ENCODE data around the gene CRADD. TPM values are rescaled to one million over a fixed set of nuclear protein-coding genes. Genes with fewer than 3 reads are reported as not detected.
"Not testable (repeated sequence)": the region's sequence is repeated elsewhere in the genome, so short reads cannot be mapped to it uniquely, and the experiment has no call there.

The CRADD gene
- total RNA-seq, 1 donor from 2014 or later = 30.3 TPM

- DNase-seq (ENCODE audit: low spot score) = no peak
Measured at GRCh38 chr12:93706824-93707223, 29.6 kb downstream of the CRADD start.

- no peak for DNase-seq (ENCODE audit: low spot score)
Measured at GRCh38 chr12:93707836-93708235, 30.7 kb downstream of the CRADD start.

DNA sequence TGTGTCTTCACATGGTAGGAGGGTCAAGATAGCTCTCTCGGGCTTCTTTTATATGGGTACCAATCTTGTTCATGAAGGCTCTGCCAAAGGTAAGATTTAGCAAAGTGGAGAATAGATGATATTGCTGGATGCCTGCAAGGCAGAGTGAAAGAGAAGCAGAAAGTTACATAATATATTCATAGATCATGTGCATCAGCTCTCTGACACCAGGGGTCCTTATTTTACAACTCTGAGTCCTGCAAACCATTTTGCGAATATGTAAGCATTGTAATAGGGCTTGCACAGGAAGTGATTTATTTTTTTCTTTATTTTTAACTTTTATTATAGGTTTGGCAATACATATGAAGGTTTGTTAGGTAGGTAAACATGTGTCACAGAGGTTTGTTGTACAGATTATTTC is 31.8 kb downstream of the CRADD start:
- no peak for DNase-seq (ENCODE audit: low spot score)

DNA sequence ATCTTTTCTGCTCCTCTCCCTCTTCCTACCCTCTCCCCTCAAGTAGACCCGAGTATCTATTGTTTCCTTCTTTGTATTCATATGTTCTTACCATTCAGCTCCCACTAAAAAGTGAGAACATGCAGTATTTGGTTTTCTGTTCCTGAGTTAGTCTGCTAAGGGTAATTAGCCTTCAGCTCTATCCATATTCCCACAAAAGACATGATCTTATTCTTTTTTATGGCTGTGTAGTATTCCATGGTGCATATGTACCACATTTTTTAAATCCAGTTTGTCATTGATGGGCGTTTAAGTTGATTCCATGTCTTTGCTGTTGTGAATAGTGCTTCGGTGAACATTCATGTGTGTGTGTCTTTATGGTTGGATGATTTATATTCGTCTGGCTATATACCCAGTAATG is 32.2 kb downstream of the CRADD start:
- no peak for DNase-seq (ENCODE audit: low spot score)

GRCh38 chr12:93710574-93710926 is 33.4 kb downstream of the CRADD start:
- DNase-seq (ENCODE audit: low spot score) = no peak

DNA sequence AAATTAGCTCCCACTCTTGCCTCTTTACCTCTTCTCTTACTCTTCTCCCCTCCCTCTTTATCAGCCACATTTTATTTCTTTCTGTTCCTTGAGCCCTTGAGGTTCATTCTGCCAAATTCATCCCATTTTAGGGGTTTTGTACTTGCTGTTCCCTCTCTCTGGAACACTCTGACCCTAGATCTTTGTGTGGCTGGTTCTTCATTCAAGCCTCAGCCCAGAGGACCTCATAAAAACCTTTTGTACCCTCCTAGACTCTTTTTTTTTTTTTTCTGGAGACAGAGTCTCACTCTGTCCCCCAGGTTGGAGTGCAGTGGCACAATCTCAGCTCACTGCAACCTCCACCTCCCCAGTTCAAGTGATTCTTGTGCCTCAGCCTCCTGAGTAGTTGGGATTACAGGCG is 34.3 kb downstream of the CRADD start:
- DNase-seq (ENCODE audit: low spot score) = not testable (repeated sequence)

GRCh38 chr12:93712200-93712599 is 35.0 kb downstream of the CRADD start:
- no peak for DNase-seq (ENCODE audit: low spot score)

- no peak for DNase-seq (ENCODE audit: low spot score)
Measured at GRCh38 chr12:93713060-93713459, 35.9 kb downstream of the CRADD start.

DNA sequence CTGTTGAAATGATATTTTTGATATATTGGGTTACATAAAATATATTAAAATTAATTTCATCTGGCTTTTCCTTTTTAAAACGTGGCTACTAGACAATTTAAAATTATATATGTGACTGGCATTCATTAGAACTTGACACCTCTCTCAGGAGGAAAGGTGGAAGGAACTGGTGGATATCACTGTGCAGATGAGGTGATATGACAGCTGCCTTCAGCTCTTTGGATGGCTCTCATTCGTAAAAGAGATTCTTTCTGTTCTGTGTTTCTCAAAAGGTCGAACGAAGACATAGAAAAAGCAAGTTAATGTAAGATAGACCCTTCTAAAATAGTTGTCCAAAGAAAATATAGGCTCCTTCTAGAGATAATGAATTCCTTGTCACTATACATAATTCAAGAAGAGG is 36.6 kb downstream of the CRADD start:
- no peak for DNase-seq (ENCODE audit: low spot score)

DNA sequence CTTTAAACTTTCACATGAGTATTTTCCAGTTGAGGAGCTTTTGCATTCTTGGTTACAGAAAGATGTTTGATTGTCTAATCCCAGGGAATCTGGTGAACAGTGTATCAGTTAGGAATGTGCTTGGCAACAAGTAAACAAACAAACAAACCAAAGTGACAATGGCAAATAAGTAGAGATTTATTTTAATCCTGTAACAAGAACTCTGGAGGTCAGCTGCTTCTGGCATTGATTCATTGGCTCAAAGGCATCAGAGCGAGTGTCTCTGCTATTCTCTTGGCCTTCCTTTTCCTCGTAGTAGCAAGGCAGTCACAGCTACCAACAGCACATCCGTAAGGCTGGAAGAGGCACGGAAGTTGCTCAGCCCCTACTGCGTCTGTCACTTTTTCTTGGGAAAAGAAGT is 37.2 kb downstream of the CRADD start:
- no peak for DNase-seq (ENCODE audit: low spot score)

GRCh38 chr12:93719710-93720109 is 42.5 kb downstream of the CRADD start:
- DNase-seq (ENCODE audit: low spot score) = no peak

DNA sequence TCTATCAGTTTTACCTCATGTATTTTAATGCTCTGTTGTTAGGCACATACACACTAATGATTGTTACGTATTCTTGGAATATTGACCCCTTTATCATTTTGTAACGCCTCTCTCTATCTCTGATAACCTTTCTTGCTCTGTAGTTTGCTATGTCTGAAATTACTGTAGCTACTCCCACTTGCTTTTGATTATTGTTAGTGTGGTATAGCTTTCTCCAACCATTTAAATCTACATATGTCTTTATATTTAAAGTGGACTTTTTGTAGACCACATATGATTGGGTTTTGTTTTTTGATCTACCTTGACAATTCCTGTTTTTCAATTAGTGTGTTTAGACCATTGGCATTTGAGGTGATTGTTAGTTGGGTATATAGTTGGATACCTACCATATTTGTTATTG is 43.4 kb downstream of the CRADD start:
- no peak for DNase-seq (ENCODE audit: low spot score)

DNA sequence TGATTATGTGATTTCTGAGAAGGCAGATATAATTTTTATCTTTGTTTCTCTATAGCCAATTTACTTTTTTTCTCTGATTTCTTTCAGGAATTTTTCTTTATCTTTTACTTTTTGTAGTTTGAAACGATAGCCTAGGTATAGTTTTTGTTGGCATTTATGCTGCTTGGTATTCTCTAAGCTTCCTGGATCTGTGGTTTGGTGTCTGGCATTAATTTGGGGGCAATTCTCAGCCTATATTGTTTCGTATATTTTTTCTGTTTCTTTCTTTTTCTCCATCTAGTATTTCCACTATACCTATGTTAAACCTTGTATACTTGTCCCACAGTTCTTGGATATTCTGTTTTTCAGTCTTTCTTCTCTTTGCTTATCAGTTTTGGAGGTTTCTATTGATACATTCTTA is 45.0 kb downstream of the CRADD start:
- no peak for DNase-seq (ENCODE audit: low spot score)

DNA sequence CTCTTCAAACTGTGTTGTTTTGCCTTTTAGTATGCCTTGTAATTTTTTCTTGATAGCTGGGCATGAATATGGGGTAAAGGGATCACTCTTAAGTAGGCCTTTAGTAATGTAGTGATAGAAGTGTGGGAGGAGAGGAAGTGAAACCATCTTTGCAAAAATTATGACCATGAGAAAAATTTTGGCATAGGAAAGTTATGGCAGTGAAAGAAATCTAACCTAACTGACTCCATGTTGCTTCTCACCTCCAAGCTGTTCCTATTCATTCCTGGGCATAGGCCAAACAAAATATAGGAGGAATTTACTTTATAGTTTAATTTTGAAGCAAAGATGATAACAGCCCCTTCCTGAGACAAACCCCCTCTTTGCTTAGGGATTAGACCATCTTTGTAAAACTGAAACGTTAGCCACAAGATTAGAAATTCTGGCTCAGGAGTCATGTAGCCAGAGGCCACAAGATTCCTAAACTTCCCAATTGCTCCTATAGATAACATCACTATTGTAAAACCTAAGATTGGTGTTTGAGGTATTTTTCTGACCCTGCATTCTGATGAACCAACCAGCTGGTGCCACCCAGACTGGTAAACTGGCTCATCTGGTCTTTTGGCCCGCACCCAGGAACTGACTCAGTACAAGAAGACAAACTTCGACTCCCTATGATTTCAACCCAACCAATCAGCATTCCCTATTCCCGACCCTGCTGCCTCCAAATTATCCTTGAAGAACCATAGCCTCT is 45.8 kb downstream of the CRADD start:
- DNase-seq (ENCODE audit: low spot score) = no peak

- no peak for DNase-seq (ENCODE audit: low spot score)
Measured at GRCh38 chr12:93723568-93723930, 46.4 kb downstream of the CRADD start.

DNA sequence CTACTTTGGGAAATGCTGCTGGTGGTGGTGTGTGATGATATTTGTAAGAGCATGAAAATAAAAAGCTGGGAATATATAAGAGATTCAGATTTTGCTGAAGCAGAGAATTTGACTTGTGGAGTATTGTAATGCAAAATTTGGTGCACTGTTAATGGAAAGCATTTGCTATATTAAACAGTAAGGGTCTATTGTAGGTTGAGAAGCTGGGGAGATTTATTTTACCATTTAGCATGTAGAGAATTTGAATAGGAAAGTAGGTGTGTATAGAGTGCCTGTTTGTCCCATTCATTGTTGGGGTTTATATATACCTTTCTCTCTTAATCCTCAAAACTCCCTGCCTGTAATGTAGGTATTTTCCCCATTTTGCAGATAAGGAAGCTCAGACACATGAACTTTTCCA is 48.4 kb downstream of the CRADD start:
- no peak for DNase-seq (ENCODE audit: low spot score)

GRCh38 chr12:93727195-93727811 is 50.1 kb downstream of the CRADD start:
- no peak for DNase-seq (ENCODE audit: low spot score)

DNA sequence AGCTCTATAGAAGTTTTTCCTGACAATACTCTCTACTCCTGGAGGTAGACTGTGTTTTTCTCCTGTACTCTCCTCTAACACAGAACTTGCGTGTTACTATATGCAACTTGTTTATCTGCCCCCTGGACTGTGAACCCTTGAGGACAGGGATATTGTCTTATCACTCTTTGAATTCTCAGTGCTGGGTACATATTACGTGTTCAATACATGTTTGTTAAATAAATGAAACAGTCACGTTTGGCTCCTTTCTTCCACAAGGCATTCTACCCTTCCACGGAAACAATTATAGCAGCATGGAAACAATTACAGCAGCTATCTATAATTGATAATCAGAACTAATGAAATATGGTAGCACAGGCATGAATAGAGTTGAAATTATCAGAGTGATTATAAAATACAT is 50.7 kb downstream of the CRADD start:
- DNase-seq (ENCODE audit: low spot score) = no peak

GRCh38 chr12:93729934-93730333 is 52.8 kb downstream of the CRADD start:
- no peak for DNase-seq (ENCODE audit: low spot score)

- DNase-seq (ENCODE audit: low spot score) = no peak
Measured at GRCh38 chr12:93733358-93733757, 56.2 kb downstream of the CRADD start.

- no peak for DNase-seq (ENCODE audit: low spot score)
Measured at GRCh38 chr12:93733928-93734327, 56.8 kb downstream of the CRADD start.

- DNase-seq (ENCODE audit: low spot score) = no peak
Measured at GRCh38 chr12:93734784-93735183, 57.6 kb downstream of the CRADD start.

DNA sequence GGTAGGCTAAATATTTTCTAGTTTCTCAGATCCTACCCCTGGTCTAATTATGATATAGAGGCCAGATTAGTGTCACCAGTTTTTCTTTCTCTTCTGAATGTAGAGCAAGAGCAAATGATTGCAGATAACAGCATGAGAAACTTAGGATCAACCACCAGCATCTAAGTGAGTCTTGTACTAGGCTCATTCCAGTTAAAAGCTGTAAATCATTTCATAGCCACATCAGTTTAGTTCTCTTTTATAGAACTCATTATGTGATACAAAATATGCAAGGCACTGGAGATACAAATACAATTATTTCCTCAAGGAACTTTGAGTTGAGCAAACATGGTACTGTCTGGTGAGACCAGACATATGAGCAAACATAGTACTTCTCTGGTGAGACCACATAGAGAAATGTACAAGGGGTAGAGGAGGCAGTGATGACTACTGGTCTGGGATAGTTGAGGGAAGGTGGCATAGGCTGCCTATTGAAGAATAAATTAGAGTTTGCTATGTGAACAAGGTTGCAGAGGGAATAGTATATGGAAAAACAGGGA is 59.5 kb downstream of the CRADD start:
- no peak for DNase-seq (ENCODE audit: low spot score)

Data from umbilical cord (tissue), 2 donors.